Caco-2 (cell line): ENCODE measurements around the gene RHBG. TPM values are rescaled to one million over a fixed set of nuclear protein-coding genes. Genes with fewer than 3 reads are reported as not detected.
A peak's percentile ranks its signal among the peaks of the same experiment; 100 is the strongest.
"Not testable (repeated sequence)": the region's sequence is repeated elsewhere in the genome, so short reads cannot be mapped to it uniquely, and the experiment has no call there.

Experiments
- BruUV-seq: library from RNA; stranded (reverse); fragments of 400-500 nt; replicated peaks from 2 replicates; lab custom pipeline; 2021; lab: Mats Ljungman, UMichigan
- CTCF ChIA-PET: fragments of 300-600 bp; sonication (Branson Sonifier 250); formaldehyde crosslinking; loops from one replicate; lab custom pipeline; 2022; ENCODE audit warnings: antibody characterized with exemption; lab: Charles Lee
- POLR2A ChIA-PET: fragments of 300-600 bp; sonication (Branson Sonifier 250); formaldehyde crosslinking; loops from one replicate; lab custom pipeline; 2022; ENCODE audit warnings: antibody characterized with exemption; lab: Charles Lee
- DNase-seq, 2 experiments: peaks; one replicate each; pipeline versions ENCODE4 v3.0.0 to v3.0.0-alpha.2; 2020 to 2022
- H3K27me3 ChIP-seq: replicated peaks from 2 replicates; pipeline ENCODE4 v1.6.0; 2011; ENCODE audit warnings: low read length; ENCODE audit not compliant: control insufficient read depth, insufficient read depth
- H3K36me3 ChIP-seq: 2 replicates; pipeline ENCODE4 v1.5.1; 2011; ENCODE audit warnings: low read length; ENCODE audit not compliant: control insufficient read depth, insufficient read depth
- H3K4me1 ChIP-seq: fragments of 250-450 bp; sonication (Bioruptor Pico); 2 replicates; pipeline ENCODE4 v1.5.1; 2020; ENCODE audit warnings: mild to moderate bottlenecking
- H3K4me3 ChIP-seq: 2 replicates; pipeline ENCODE4 v1.5.1; 2011; ENCODE audit warnings: low read depth, mild to moderate bottlenecking, control low read depth, low read length
- H3K9me3 ChIP-seq: fragments of 250-450 bp; sonication (Bioruptor Pico); 2 replicates; pipeline ENCODE4 v1.5.1; 2020; ENCODE audit warnings: mild to moderate bottlenecking, moderate library complexity
- H3K27ac Mint-ChIP-seq: one replicate; pipeline ENCODE4 v1.8.0; 2022; ENCODE audit warnings: mixed read lengths; ENCODE audit not compliant: unreplicated experiment
- H3K27me3 Mint-ChIP-seq: one replicate; pipeline ENCODE4 v1.8.0; 2022; ENCODE audit warnings: mixed read lengths; ENCODE audit not compliant: insufficient read depth, unreplicated experiment
- H3K36me3 Mint-ChIP-seq: one replicate; pipeline ENCODE4 v1.8.0; 2022; ENCODE audit warnings: mild to moderate bottlenecking, mixed read lengths; ENCODE audit not compliant: insufficient read depth, unreplicated experiment
- H3K4me1 Mint-ChIP-seq: one replicate; pipeline ENCODE4 v1.8.0; 2022; ENCODE audit warnings: low read depth, mixed read lengths; ENCODE audit not compliant: unreplicated experiment
- H3K4me3 Mint-ChIP-seq: one replicate; pipeline ENCODE4 v1.8.0; 2022; ENCODE audit warnings: mild to moderate bottlenecking, moderate library complexity, mixed read lengths; ENCODE audit not compliant: unreplicated experiment
- H3K9me3 Mint-ChIP-seq: one replicate; pipeline ENCODE4 v1.8.0; 2022; ENCODE audit warnings: mixed read lengths; ENCODE audit not compliant: unreplicated experiment
- intact Hi-C: fragments of 100-400 bp; cut with micrococcal nuclease; formaldehyde crosslinking; loops from one replicate; pipeline ENCODE4 v1.10.0; 2022; ENCODE audit not compliant: unreplicated experiment
- total RNA-seq: library from RNA; stranded (reverse); gene quantifications from 2 replicates; pipeline ENCODE4 v1.2.3, GENCODE V29; 2022
- TF ChIP-seq, protein P1 (sequence below), 2 experiments: fragments of 200-600 bp in 1 of 2; IDR thresholded peaks; 1 replicate in 1 of 2; 2 replicates in 1 of 2; pipeline versions ENCODE4 v1.5.1 to v1.8.0; 2011 to 2022; ENCODE audit warnings: antibody characterized with exemption in 1 of 2, control low read depth in 1 of 2, inconsistent platforms in 1 of 2, low read depth in 1 of 2, low read length in 1 of 2, mild to moderate bottlenecking in 1 of 2, moderate library complexity in 1 of 2; ENCODE audit not compliant: insufficient read depth in 1 of 2, severe bottlenecking in 1 of 2, unreplicated experiment in 1 of 2

RHBG gene
- total RNA-seq, 1 experiment from 2014 or later, result 6.5 TPM

DNA sequence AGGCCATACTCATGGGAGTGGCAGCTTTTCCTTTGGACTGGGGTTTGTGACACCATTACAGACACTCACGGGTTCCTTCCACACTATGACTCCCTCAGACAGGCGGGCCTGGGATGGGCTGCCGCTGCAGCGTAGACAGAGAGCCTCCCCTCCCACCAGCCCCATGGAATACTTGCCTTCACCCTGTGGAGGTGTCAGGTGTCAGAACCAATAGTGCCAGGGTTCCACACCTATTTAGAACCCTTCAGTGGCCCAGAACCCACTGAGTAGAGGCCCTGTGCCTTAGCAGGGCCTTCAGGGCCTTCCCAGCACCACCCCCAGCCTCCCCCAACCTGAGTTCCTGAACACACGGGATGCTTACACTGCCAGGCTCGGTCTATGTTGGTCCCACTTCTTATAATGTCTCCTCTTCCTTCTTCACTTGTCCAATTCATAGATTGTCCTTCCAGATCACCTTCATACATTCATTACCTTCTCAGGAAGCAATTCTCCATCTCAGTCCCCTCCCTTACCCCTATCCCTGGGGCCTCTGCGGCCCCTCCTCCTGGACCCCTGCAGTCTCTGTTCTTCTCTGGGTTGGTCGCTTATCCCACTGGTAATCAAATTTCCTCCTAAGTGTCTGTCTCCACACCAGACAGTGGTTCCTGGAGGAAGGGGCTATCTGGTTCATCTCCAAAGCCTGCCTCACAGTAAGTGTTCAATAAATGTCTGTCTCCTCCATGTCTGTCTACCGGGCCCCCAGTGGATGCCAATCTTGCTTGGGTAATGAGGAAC is 1.4 kb upstream of the RHBG start:
- H3K9me3 ChIP-seq, result no peaks in the 10 kb centered on the region
- no peaks in the 10 kb centered on the region for H3K9me3 Mint-ChIP-seq
- BruUV-seq, result no TSS peak
- H3K27ac Mint-ChIP-seq, result peak overlapping the region; percentile 65
- no peaks in the 10 kb centered on the region for H3K36me3 Mint-ChIP-seq
- no peaks in the 10 kb centered on the region for H3K27me3 Mint-ChIP-seq
- CTCF ChIA-PET, result no interaction called here
- no peak for DNase-seq
- peak overlapping the region; percentile 75 for H3K4me3 Mint-ChIP-seq
- intact Hi-C loops, result no loop called here
- no peaks in the 10 kb centered on the region for H3K27me3 ChIP-seq
- no peak overlapping the region; the same call in 1 of the 2 replicates for H3K4me3 ChIP-seq
- peaks cover 22% of the 10 kb centered on the region for H3K4me1 Mint-ChIP-seq
- POLR2A ChIA-PET, result no interaction called here
- peaks cover 52% of the 10 kb centered on the region for H3K4me1 ChIP-seq
- no peaks in the 10 kb centered on the region for H3K36me3 ChIP-seq
- TF ChIP-seq, protein P1, sequence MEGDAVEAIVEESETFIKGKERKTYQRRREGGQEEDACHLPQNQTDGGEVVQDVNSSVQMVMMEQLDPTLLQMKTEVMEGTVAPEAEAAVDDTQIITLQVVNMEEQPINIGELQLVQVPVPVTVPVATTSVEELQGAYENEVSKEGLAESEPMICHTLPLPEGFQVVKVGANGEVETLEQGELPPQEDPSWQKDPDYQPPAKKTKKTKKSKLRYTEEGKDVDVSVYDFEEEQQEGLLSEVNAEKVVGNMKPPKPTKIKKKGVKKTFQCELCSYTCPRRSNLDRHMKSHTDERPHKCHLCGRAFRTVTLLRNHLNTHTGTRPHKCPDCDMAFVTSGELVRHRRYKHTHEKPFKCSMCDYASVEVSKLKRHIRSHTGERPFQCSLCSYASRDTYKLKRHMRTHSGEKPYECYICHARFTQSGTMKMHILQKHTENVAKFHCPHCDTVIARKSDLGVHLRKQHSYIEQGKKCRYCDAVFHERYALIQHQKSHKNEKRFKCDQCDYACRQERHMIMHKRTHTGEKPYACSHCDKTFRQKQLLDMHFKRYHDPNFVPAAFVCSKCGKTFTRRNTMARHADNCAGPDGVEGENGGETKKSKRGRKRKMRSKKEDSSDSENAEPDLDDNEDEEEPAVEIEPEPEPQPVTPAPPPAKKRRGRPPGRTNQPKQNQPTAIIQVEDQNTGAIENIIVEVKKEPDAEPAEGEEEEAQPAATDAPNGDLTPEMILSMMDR (IDR thresholded peaks at IDR 0.05; ENCODE audit: insufficient read depth in 1 of 2, low read depth in 1 of 2, low read length in 1 of 2, severe bottlenecking in 1 of 2, unreplicated experiment in 1 of 2), result no peak

DNA sequence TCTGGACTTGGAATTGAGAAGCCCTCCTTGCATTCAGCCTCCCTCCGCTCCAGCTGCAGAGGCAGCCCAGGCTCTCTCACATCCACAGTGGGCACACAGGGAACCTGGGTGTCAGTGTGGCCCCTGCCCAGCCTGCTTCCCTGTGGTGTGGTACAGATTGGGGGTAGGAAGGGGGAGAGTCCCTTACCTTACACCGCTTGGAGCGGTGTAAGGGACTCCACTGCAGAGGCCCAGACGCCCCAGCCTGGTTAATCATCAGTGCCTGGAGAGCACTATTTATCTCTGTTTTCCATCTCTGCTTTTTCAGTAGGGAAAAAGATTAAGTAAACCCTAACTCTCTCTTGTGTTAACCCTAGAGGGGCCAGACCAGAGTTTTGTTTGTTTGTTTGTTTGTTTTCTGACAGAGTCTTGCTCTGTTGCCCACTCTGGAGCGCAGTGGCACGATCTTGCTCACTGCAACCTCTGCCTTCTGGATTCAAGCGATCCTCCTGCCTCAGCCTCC is 803 bp upstream of the RHBG start:
- Mint-ChIP-seq H3K9me3 (no peaks in the 10 kb centered on the region), H3K36me3 (no peaks in the 10 kb centered on the region), H3K27me3 (no peaks in the 10 kb centered on the region), H3K27ac (peak overlapping the region; percentile 65), H3K4me1 (peaks cover 22% of the 10 kb centered on the region), H3K4me3 (peak overlapping the region; percentile 75)
- POLR2A ChIA-PET, result no interaction called here
- Histone ChIP-seq H3K4me1 (peaks cover 57% of the 10 kb centered on the region), H3K36me3 (no peaks in the 10 kb centered on the region), H3K4me3 (peak overlapping the region; percentile 16; the same call in 1 of the 2 replicates), H3K9me3 (no peaks in the 10 kb centered on the region), H3K27me3 (no peaks in the 10 kb centered on the region)
- DNase-seq, result peak in 1 of 2 experiments; percentile 48
- TF ChIP-seq, protein P1 (IDR thresholded peaks at IDR 0.05; ENCODE audit: insufficient read depth in 1 of 2, low read depth in 1 of 2, low read length in 1 of 2, severe bottlenecking in 1 of 2, unreplicated experiment in 1 of 2), result no peak
- BruUV-seq, result no TSS peak
- CTCF ChIA-PET, result no interaction called here
- intact Hi-C loops, result no loop called here

DNA sequence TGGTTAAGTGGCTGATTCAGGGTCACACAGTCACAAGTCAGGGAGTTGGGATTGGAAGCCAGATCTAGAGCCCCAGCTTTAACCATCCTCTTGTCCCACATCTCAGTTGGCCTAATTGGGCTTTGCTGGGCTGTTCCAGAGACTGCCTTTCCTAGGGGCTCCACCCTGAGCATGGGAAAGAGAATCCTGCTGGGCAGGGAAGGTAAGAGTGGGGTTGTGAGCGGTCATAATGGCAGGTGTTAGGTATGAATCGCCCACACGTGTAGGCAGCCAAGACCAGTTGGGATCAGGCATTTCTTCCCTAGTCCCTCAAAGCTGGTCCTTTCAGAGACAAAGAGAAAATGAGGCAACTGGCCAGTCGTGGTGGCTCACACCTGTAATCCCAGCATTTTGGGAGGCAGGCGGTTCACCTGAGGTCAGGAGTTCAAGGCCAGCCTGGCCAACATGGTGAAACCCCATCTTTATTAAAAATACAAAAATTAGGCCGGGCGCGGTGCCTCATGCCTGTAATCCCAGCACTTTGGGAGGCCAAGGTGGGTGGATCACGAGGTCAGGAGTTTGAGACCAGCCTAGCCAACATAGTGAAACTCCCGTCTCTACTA is 775 bp downstream of the RHBG start:
- H3K4me3 ChIP-seq, result peak overlapping the region; percentile 51
- CTCF ChIA-PET, POLR2A ChIA-PET: not testable (repeated sequence)

More for the DNA sequence above, 775 bp downstream of the RHBG start:
- intact Hi-C loops, H3K9me3 Mint-ChIP-seq, H3K36me3 ChIP-seq, H3K27me3 Mint-ChIP-seq, H3K9me3 ChIP-seq, DNase-seq, H3K36me3 Mint-ChIP-seq, H3K27me3 ChIP-seq: not testable (repeated sequence)
- Mint-ChIP-seq H3K27ac (peak overlapping the region; percentile 72), H3K4me1 (peaks cover 28% of the 10 kb centered on the region), H3K4me3 (peak overlapping the region; percentile 75)
- H3K4me1 ChIP-seq, result peaks cover 67% of the 10 kb centered on the region
- TSS peak; percentile 54 for BruUV-seq
